Measurements from ENCODE around the gene TSHR.

DNA sequence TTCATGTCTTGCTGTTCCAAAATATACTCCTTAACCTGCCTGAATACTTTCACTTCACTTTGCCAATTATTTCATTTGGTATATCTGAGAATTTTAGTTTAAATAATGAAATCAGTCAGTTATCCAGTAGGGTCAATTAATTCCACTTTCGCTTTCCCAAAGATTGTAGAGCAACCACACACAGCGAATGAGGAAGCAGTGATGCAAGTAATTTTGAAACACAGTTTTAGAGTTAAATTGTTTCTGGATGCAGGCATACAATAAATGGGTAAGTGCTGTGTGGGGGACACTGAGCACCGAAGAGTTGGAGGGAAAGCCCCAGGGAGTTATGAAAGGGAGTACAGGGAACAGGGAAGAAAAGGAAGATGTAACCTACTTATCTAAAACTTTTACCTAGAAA is 62.8 kb downstream of the TSHR start:
- TF ChIP-seq, protein P1, sequence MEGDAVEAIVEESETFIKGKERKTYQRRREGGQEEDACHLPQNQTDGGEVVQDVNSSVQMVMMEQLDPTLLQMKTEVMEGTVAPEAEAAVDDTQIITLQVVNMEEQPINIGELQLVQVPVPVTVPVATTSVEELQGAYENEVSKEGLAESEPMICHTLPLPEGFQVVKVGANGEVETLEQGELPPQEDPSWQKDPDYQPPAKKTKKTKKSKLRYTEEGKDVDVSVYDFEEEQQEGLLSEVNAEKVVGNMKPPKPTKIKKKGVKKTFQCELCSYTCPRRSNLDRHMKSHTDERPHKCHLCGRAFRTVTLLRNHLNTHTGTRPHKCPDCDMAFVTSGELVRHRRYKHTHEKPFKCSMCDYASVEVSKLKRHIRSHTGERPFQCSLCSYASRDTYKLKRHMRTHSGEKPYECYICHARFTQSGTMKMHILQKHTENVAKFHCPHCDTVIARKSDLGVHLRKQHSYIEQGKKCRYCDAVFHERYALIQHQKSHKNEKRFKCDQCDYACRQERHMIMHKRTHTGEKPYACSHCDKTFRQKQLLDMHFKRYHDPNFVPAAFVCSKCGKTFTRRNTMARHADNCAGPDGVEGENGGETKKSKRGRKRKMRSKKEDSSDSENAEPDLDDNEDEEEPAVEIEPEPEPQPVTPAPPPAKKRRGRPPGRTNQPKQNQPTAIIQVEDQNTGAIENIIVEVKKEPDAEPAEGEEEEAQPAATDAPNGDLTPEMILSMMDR (IDR thresholded peaks at IDR 0.05): no peak
- TF ChIP-seq POLR2A (IDR thresholded peaks at IDR 0.05): no peak
